Breast epithelium (tissue), 4 donors: ENCODE data around the gene FBXO39. TPM values are rescaled to one million over a fixed set of nuclear protein-coding genes. Genes with fewer than 3 reads are reported as not detected.

Experiments
- DNase-seq, 2 donors: peaks; one replicate each; pipeline ENCODE4 v3.0.0-alpha.2; 2019; ENCODE audit warnings: low spot score in 2 of 2
- H3K27ac ChIP-seq, 2 donors: fragments of 200-600 bp; sonication (generic) in 1 of 2; one replicate each; pipeline ENCODE4 v1.5.1; 2016 to 2019; ENCODE audit warnings: mild to moderate bottlenecking in 1 of 2
- H3K27me3 ChIP-seq, 2 donors: fragments of 200-600 bp; sonication (generic) in 1 of 2; one replicate each; pipeline versions ENCODE4 v1.5.1 to v1.6.0; 2017 to 2019; ENCODE audit warnings: control low read depth in 1 of 2, mild to moderate bottlenecking in 1 of 2
- H3K36me3 ChIP-seq: fragments of 200-600 bp; one replicate; pipeline ENCODE4 v1.5.1; 2019
- H3K4me1 ChIP-seq, 2 donors: fragments of 200-600 bp; sonication (generic); one replicate each; pipeline ENCODE4 v1.5.1; 2016 to 2019; ENCODE audit warnings: control low read depth in 1 of 2
- H3K4me3 ChIP-seq, 3 donors: fragments of 200-600 bp; sonication (generic); 1 replicate in 2 of 3; 2 replicates in 1 of 3; pipeline ENCODE4 v1.5.1; 2016 to 2019; ENCODE audit warnings: mild to moderate bottlenecking in 3 of 3, moderate library complexity in 2 of 3
- H3K9me3 ChIP-seq, 2 donors: fragments of 200-600 bp; sonication (generic) in 1 of 2; one replicate each; pipeline ENCODE4 v1.5.1; 2016 to 2019; ENCODE audit warnings: control low read depth in 1 of 2
- CTCF ChIP-seq, 3 donors: fragments of 450-650 bp; IDR thresholded peaks; one replicate each; pipeline ENCODE4 v1.5.1; 2016 to 2017; ENCODE audit warnings: antibody characterized with exemption in 3 of 3, mild to moderate bottlenecking in 3 of 3, moderate library complexity in 3 of 3
- POLR2A ChIP-seq: fragments of 450-650 bp; IDR thresholded peaks from one replicate; pipeline ENCODE4 v1.6.1; 2016; ENCODE audit warnings: antibody characterized with exemption, mild to moderate bottlenecking, moderate library complexity
- POLR2AphosphoS5 ChIP-seq, 3 donors: sonication (generic); formaldehyde crosslinking; IDR thresholded peaks; one replicate each; pipeline ENCODE4 v1.6.1; 2017; ENCODE audit warnings: antibody characterized with exemption in 3 of 3
- intact Hi-C: fragments of 100-400 bp; cut with DNase I; formaldehyde crosslinking; loops from one replicate; pipeline ENCODE4 v1.15.1; 2023; ENCODE audit warnings: low total_unique reads
- total RNA-seq, 3 donors: library from RNA; depleted of rRNA; stranded (reverse); fragments of >200 nt; gene quantifications; one replicate each; pipeline ENCODE4 v1.1.0, GENCODE V29; 2016

FBXO39 gene
- total RNA-seq, 3 donors from 2014 or later = 1.0 to 1.3 TPM; not detected in 1

GRCh38 chr17:6779411-6779810 lies 3.4 kb downstream of the FBXO39 start:
- no peak overlapping the region for H3K27ac ChIP-seq
- H3K9me3 ChIP-seq = peaks cover 7 to 14% of the 10 kb centered on the region in 2 donors
- H3K4me1 ChIP-seq = no peaks in the 10 kb centered on the region
- no peaks in the 10 kb centered on the region for H3K36me3 ChIP-seq
- TF ChIP-seq POLR2AphosphoS5 (IDR thresholded peaks at IDR 0.05) = no peak
- TF ChIP-seq POLR2A = no peak
- TF ChIP-seq CTCF (IDR thresholded peaks at IDR 0.05) = no peak
- H3K4me3 ChIP-seq = no peak overlapping the region
- intact Hi-C loops = no loop called here
- H3K27me3 ChIP-seq = peaks cover 0 to 10% of the 10 kb centered on the region in 2 donors
- DNase-seq = no peak

DNA sequence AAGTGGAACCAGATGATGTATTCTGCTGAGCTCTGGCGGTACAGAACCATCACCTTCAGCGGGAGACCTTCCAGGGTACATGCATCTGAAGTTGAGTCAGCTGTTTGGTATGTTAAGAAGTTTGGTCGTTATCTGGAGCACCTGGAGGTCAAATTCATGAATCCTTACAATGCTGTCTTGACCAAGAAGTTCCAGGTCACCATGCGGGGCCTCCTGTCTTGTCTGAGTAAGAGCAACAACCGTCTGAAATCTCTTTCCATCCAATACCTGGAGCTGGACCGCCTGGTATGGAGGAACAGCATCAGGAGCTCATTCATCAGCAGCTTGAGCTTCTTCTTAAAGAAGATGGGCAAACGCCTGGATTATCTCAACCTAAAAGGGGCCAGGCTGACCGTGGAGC lies 4.0 kb downstream of the FBXO39 start:
- intact Hi-C loops = no loop called here
- TF ChIP-seq POLR2A (no peak), CTCF (IDR thresholded peaks at IDR 0.05) (no peak), POLR2AphosphoS5 (IDR thresholded peaks at IDR 0.05) (no peak)
- H3K4me3 ChIP-seq = no peak overlapping the region
- H3K27ac ChIP-seq = no peak overlapping the region
- peaks cover 0 to 10% of the 10 kb centered on the region in 2 donors for H3K27me3 ChIP-seq
- H3K4me1 ChIP-seq = no peaks in the 10 kb centered on the region
- H3K9me3 ChIP-seq = peaks cover under 1 to 10% of the 10 kb centered on the region in 2 donors
- H3K36me3 ChIP-seq = no peaks in the 10 kb centered on the region
- no peak for DNase-seq

GRCh38 chr17:6780886-6781285 lies 4.9 kb downstream of the FBXO39 start:
- no peaks in the 10 kb centered on the region for H3K4me1 ChIP-seq
- TF ChIP-seq POLR2AphosphoS5 (IDR thresholded peaks at IDR 0.05) = no peak
- TF ChIP-seq POLR2A = no peak
- TF ChIP-seq CTCF (IDR thresholded peaks at IDR 0.05) = no peak
- H3K9me3 ChIP-seq = peaks cover 0 to 6% of the 10 kb centered on the region in 2 donors
- no peak for DNase-seq
- no peak overlapping the region for H3K27ac ChIP-seq
- no peaks in the 10 kb centered on the region for H3K36me3 ChIP-seq
- intact Hi-C loops = loop anchor here (1.0 kb wide), 1 partner anchor 15 kb away; no protein-coding TSS in a partner anchor
- H3K27me3 ChIP-seq = peaks cover 0 to 10% of the 10 kb centered on the region in 2 donors
- no peak overlapping the region for H3K4me3 ChIP-seq

DNA sequence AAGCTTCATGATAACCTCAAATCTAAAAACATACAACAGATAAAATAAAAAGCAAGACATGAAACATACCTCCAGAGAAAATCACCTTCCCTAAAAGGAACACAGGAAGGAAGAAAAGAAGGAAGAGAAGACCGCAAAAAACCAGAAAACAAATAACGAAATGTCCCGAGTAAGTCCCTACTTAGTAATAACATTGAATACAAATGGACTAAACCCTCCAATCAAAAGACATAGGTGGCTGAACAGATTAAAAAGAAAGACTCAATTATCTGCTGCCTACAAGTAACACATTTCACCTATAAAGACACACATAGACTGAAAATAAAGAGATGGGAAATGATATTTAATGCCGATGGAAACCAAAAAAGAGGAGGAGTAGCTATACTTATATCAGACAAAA lies 6.2 kb downstream of the FBXO39 start:
- Histone ChIP-seq H3K27me3 (peaks cover 0 to 3% of the 10 kb centered on the region in 2 donors), H3K9me3 (peaks cover 0 to 6% of the 10 kb centered on the region in 2 donors), H3K27ac (no peak overlapping the region), H3K36me3 (no peaks in the 10 kb centered on the region), H3K4me3 (no peak overlapping the region), H3K4me1 (no peaks in the 10 kb centered on the region)
- no peak for DNase-seq
- intact Hi-C loops = no loop called here
- TF ChIP-seq CTCF (IDR thresholded peaks at IDR 0.05) = no peak
- TF ChIP-seq POLR2AphosphoS5 (IDR thresholded peaks at IDR 0.05) = no peak
- no peak for TF ChIP-seq POLR2A

- H3K27me3 ChIP-seq = no peaks in the 10 kb centered on the region
- no peaks in the 10 kb centered on the region for H3K36me3 ChIP-seq
- peak overlapping the region in 1 of 2 donors; percentile 52 for H3K27ac ChIP-seq
- peak overlapping the region in 1 of 3 donors; percentile 45 for H3K4me3 ChIP-seq
- TF ChIP-seq CTCF (IDR thresholded peaks at IDR 0.05) (no peak), POLR2A (no peak), POLR2AphosphoS5 (IDR thresholded peaks at IDR 0.05) (no peak)
- intact Hi-C loops = no loop called here
- H3K4me1 ChIP-seq = no peaks in the 10 kb centered on the region
- H3K9me3 ChIP-seq = no peaks in the 10 kb centered on the region
- no peak for DNase-seq
Measured at GRCh38 chr17:6786618-6787017, 10.6 kb downstream of the FBXO39 start.
